ENCODE results near the gene PIP5K1B.

DNA sequence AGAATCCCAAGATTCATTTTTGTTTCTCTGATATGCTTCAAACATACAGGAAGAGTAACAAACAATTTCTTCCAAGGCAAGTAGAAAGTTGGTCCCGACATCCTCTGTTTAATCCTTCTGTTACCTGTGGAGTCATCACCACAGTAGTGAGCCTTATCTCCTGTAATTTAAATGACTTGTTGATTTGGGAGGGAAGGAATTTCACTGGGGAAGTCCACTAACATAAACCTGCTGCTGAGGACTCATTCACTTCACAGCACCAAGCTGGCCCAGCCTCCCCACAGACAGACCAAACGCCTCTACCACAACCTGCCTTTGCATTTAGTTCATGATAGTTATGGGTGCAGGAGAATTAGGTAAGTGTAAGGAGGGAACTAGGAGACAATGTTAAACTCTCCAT is 245.6 kb downstream of the PIP5K1B start:
- TF ChIP-seq, protein P1, sequence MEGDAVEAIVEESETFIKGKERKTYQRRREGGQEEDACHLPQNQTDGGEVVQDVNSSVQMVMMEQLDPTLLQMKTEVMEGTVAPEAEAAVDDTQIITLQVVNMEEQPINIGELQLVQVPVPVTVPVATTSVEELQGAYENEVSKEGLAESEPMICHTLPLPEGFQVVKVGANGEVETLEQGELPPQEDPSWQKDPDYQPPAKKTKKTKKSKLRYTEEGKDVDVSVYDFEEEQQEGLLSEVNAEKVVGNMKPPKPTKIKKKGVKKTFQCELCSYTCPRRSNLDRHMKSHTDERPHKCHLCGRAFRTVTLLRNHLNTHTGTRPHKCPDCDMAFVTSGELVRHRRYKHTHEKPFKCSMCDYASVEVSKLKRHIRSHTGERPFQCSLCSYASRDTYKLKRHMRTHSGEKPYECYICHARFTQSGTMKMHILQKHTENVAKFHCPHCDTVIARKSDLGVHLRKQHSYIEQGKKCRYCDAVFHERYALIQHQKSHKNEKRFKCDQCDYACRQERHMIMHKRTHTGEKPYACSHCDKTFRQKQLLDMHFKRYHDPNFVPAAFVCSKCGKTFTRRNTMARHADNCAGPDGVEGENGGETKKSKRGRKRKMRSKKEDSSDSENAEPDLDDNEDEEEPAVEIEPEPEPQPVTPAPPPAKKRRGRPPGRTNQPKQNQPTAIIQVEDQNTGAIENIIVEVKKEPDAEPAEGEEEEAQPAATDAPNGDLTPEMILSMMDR (IDR thresholded peaks at IDR 0.05): no peak
- TF ChIP-seq EZH2 (IDR thresholded peaks at IDR 0.05; ENCODE audit: borderline replicate concordance, insufficient read depth, low read depth, low read length, poor library complexity, severe bottlenecking): no peak

Data from B cell (primary cell).